ENCODE data around the gene ARAF. TPM values are rescaled to one million over a fixed set of nuclear protein-coding genes. Genes with fewer than 3 reads are reported as not detected.

The ARAF gene
- polyA plus RNA-seq, 2 of the 4 experiments (the other 2 are of a cell fraction), result 37.9 to 49.0 TPM

GRCh38 chrX:47563801-47564315 is 2.9 kb downstream of the ARAF start:
- Histone ChIP-seq H3K4me1 (peaks cover 12% of the 10 kb centered on the region; the same call in 2 of the 3 replicates), H3K27ac (no peak overlapping the region), H3K4me3 (no peak overlapping the region), H3K9me3 (no peaks in the 10 kb centered on the region), H3K4me2 (no peak overlapping the region)
- ATAC-seq, result no peak
- WGBS (ENCODE audit: missing lambda C conversion rate), result 88% methylated on average over 8 of the region's 8 CpGs
- DNase-seq (ENCODE audit: low read depth in 1 of 2, low spot score in 1 of 2), result no peak
- POLR2A ChIA-PET, result no interaction called here
- peak; percentile 54 for FAIRE-seq
- TF ChIP-seq HOXB13 (CRISPR knock-in tag; IDR thresholded peaks at IDR 0.05; ENCODE audit: low read depth) (no peak), ZSCAN20 (CRISPR knock-in tag; IDR thresholded peaks at IDR 0.05) (no peak), RAD21 (conservative IDR thresholded peaks at IDR 0.05 in 1 of 2, IDR thresholded peaks at IDR 0.05 in 1 of 2) (no peak), ZFP36 (IDR thresholded peaks at IDR 0.05; ENCODE audit: borderline replicate concordance, partially characterized antibody) (no peak), HOXB5 (CRISPR knock-in tag; IDR thresholded peaks at IDR 0.05) (no peak)
- CTCF ChIA-PET, result no interaction called here

GRCh38 chrX:47564438-47565085 is 3.6 kb downstream of the ARAF start:
- no peak for FAIRE-seq
- Histone ChIP-seq H3K4me3 (no peak overlapping the region), H3K9me3 (no peaks in the 10 kb centered on the region), H3K4me2 (no peak overlapping the region), H3K27ac (no peak overlapping the region), H3K4me1 (peaks cover 12% of the 10 kb centered on the region; the same call in 2 of the 3 replicates)
- no peak for ATAC-seq
- ChIA-PET CTCF (no interaction called here), POLR2A (no interaction called here)
- no peak for TF ChIP-seq HOXA7 (CRISPR knock-in tag; IDR thresholded peaks at IDR 0.05)
- TF ChIP-seq HOXB5 (CRISPR knock-in tag; IDR thresholded peaks at IDR 0.05), result no peak
- no peak for TF ChIP-seq PHF8 (IDR thresholded peaks at IDR 0.05; ENCODE audit: borderline replicate concordance, low read depth)
- no peak for DNase-seq (ENCODE audit: low read depth in 1 of 2, low spot score in 1 of 2)
- 94% methylated on average over 8 of the region's 12 CpGs for WGBS (ENCODE audit: missing lambda C conversion rate)

GRCh38 chrX:47566841-47567240 is 5.8 kb downstream of the ARAF start:
- Histone ChIP-seq H3K27ac (no peak overlapping the region), H3K4me2 (no peak overlapping the region), H3K4me3 (no peak overlapping the region), H3K9me3 (no peaks in the 10 kb centered on the region), H3K4me1 (peaks cover 7% of the 10 kb centered on the region; the same call in 2 of the 3 replicates)
- TF ChIP-seq CHD4 (IDR thresholded peaks at IDR 0.05; ENCODE audit: borderline replicate concordance), result no peak
- TF ChIP-seq HOXA7 (CRISPR knock-in tag; IDR thresholded peaks at IDR 0.05), result no peak
- no peak for TF ChIP-seq GATA3 (IDR thresholded peaks at IDR 0.05; ENCODE audit: borderline replicate concordance)
- no peak for TF ChIP-seq FOSB (CRISPR knock-in tag; IDR thresholded peaks at IDR 0.05)
- CTCF ChIA-PET, result no interaction called here
- no peak for DNase-seq (ENCODE audit: low read depth in 1 of 2, low spot score in 1 of 2)
- ATAC-seq, result no peak
- POLR2A ChIA-PET, result no interaction called here
- FAIRE-seq, result no peak
- 100% methylated on average over 7 of the region's 11 CpGs for WGBS (ENCODE audit: missing lambda C conversion rate)

- Histone ChIP-seq H3K9me3 (no peaks in the 10 kb centered on the region), H3K27ac (no peak overlapping the region), H3K4me1 (0 out of 3 replicates have a peak, but pooled peaks cover 6% of the 10 kb centered on the region), H3K4me3 (no peak overlapping the region), H3K4me2 (no peak overlapping the region)
- peak; percentile 31 to 70; a peak in 3 of 6 replicates for ATAC-seq
- TF ChIP-seq HEYL (CRISPR knock-in tag; IDR thresholded peaks at IDR 0.05), result no peak
- TF ChIP-seq POLR2A (IDR thresholded peaks at IDR 0.05; ENCODE audit: low read length), result no peak
- TF ChIP-seq MAZ (IDR thresholded peaks at IDR 0.05; ENCODE audit: borderline replicate concordance, low read depth, low read length), result no peak
- TF ChIP-seq FOXS1 (CRISPR knock-in tag; IDR thresholded peaks at IDR 0.05), result no peak
- no peak for TF ChIP-seq REST (IDR thresholded peaks at IDR 0.05)
- no peak for TF ChIP-seq EP300 (IDR thresholded peaks at IDR 0.05)
- 95% methylated on average over 6 of the region's 13 CpGs for WGBS (ENCODE audit: missing lambda C conversion rate)
- FAIRE-seq, result no peak
- CTCF ChIA-PET, result interaction anchor here (1.6 kb wide), 1 partner anchor 61 kb away, joined by 3 read pairs; the partner anchor contains the start of gene CFP
- POLR2A ChIA-PET, result no interaction called here
- peak; percentile 29 to 48 for DNase-seq (ENCODE audit: low read depth in 1 of 2, low spot score in 1 of 2)
These were observed 7.8 kb downstream of the ARAF start for GRCh38 chrX:47568656-47569295.

Measured in A549 (cell line).